Spleen (tissue), 7 donors: ENCODE results near the gene CHRND.

Experiments used
- POLR2A ChIP-seq, 3 donors: fragments of 450-650 bp; IDR thresholded peaks; one replicate each; pipeline ENCODE4 v1.5.1; 2017; ENCODE audit warnings: antibody characterized with exemption in 3 of 3, mild to moderate bottlenecking in 1 of 3
- POLR2AphosphoS5 ChIP-seq, 3 donors: sonication (generic); formaldehyde crosslinking; IDR thresholded peaks; one replicate each; pipeline ENCODE4 v1.5.1; 2017; ENCODE audit warnings: antibody characterized with exemption in 3 of 3
- TF ChIP-seq, protein P1 (sequence below), 11 experiments: fragments of 200-600 bp in 7 of 11; fragments of 450-650 bp in 4 of 11; sonication (generic) in 4 of 11; IDR thresholded peaks in 8 of 11; conservative IDR thresholded peaks in 3 of 11; 1 replicate in 7 of 11; 2 replicates in 4 of 11; pipeline versions ENCODE4 v1.4.0 to v1.8.0; 2016 to 2021; ENCODE audit warnings: antibody characterized with exemption in 11 of 11, inconsistent platforms in 4 of 11, mild to moderate bottlenecking in 1 of 11
- donor health status: DM: no; HTN: no; CAD: no; lungs with moderate emphysema.
- donor health status: DM: no; HTN: no; CAD: no.
- donor health status: DM: no; HTN: no; CAD: no.

DNA sequence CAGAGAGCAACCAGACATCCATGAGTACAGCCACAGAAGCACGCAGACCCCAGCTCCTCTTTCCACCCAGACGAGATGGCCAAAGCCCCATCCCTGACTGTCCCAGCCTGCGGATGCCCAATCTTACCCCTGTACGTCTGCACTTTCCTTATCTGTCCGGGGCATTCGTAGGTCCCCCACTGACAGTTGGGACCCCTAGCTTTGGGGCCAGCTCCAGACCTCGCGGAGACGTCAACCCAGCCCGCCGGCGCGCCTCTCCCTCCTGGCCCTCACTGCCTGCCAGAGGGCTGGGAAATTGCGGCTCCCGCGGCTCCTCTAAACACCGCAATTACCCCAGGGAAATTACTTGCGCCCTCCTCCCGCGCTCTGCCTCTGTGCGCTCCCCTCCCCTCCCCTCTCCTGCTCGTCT is 40.6 kb upstream of the CHRND start:
- TF ChIP-seq, protein P1, sequence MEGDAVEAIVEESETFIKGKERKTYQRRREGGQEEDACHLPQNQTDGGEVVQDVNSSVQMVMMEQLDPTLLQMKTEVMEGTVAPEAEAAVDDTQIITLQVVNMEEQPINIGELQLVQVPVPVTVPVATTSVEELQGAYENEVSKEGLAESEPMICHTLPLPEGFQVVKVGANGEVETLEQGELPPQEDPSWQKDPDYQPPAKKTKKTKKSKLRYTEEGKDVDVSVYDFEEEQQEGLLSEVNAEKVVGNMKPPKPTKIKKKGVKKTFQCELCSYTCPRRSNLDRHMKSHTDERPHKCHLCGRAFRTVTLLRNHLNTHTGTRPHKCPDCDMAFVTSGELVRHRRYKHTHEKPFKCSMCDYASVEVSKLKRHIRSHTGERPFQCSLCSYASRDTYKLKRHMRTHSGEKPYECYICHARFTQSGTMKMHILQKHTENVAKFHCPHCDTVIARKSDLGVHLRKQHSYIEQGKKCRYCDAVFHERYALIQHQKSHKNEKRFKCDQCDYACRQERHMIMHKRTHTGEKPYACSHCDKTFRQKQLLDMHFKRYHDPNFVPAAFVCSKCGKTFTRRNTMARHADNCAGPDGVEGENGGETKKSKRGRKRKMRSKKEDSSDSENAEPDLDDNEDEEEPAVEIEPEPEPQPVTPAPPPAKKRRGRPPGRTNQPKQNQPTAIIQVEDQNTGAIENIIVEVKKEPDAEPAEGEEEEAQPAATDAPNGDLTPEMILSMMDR (IDR thresholded peaks at IDR 0.05 in 8 of 11, conservative IDR thresholded peaks at IDR 0.05 in 3 of 11), result no peak
- TF ChIP-seq POLR2AphosphoS5 (IDR thresholded peaks at IDR 0.05), result no peak
- TF ChIP-seq POLR2A (IDR thresholded peaks at IDR 0.05), result no peak
